ENCODE results near the gene LRRC37B.
"Not testable (repeated sequence)": the region's sequence is repeated elsewhere in the genome, so short reads cannot be mapped to it uniquely, and the experiment has no call there.

LRRC37B gene

GRCh38 chr17:32066123-32066680 is 59.0 kb downstream of the LRRC37B start:
- H3K4me1 Mint-ChIP-seq: peaks cover 12% of the 10 kb centered on the region
- not testable (repeated sequence) for H3K27ac Mint-ChIP-seq

GRCh38 chr17:32066863-32067642 is 59.9 kb downstream of the LRRC37B start:
- not testable (repeated sequence) for H3K9me3 Mint-ChIP-seq, H3K27me3 Mint-ChIP-seq, H3K4me1 Mint-ChIP-seq
- DNase-seq: peak; percentile 52 to 80
- Mint-ChIP-seq H3K27ac (peak overlapping the region; percentile 19 to 93), H3K4me3 (peak overlapping the region; percentile 55 to 62)
- ATAC-seq: peak; percentile 93

More at GRCh38 chr17:32066123-32066680, 59.0 kb downstream of the LRRC37B start:
- not testable (repeated sequence) for H3K9me3 Mint-ChIP-seq, DNase-seq, ATAC-seq, H3K27me3 Mint-ChIP-seq, H3K4me3 Mint-ChIP-seq

- H3K27me3 Mint-ChIP-seq, H3K4me1 Mint-ChIP-seq, H3K27ac Mint-ChIP-seq, ATAC-seq, DNase-seq, H3K9me3 Mint-ChIP-seq, H3K4me3 Mint-ChIP-seq: not testable (repeated sequence)
Observed at GRCh38 chr17:32069067-32069466, 61.9 kb downstream of the LRRC37B start.

- not testable (repeated sequence) for H3K9me3 Mint-ChIP-seq, H3K4me1 Mint-ChIP-seq, H3K27ac Mint-ChIP-seq, H3K27me3 Mint-ChIP-seq, H3K4me3 Mint-ChIP-seq
- ATAC-seq (peak; percentile 99), DNase-seq (peak in 1 of 2 donors; percentile 69)
Observed at GRCh38 chr17:32071961-32072360, 64.8 kb downstream of the LRRC37B start.

GRCh38 chr17:32073131-32073530 is 65.9 kb downstream of the LRRC37B start:
- H3K4me1 Mint-ChIP-seq, H3K27me3 Mint-ChIP-seq, H3K4me3 Mint-ChIP-seq, ATAC-seq, H3K27ac Mint-ChIP-seq, DNase-seq, H3K9me3 Mint-ChIP-seq: not testable (repeated sequence)

- not testable (repeated sequence) for H3K9me3 Mint-ChIP-seq, H3K4me1 Mint-ChIP-seq, H3K27me3 Mint-ChIP-seq
- DNase-seq: peak; percentile 54 to 86
- H3K4me3 Mint-ChIP-seq: peak overlapping the region; percentile 78 to 80
- ATAC-seq: peak; percentile 98
- peak overlapping the region; percentile 74 to 93 for H3K27ac Mint-ChIP-seq
Observed at GRCh38 chr17:32079753-32080152, 72.6 kb downstream of the LRRC37B start.

- peak overlapping the region; percentile 66 to 70 for H3K4me3 Mint-ChIP-seq
- peak overlapping the region; percentile 92 to 93 for H3K27ac Mint-ChIP-seq
- H3K9me3 Mint-ChIP-seq, H3K4me1 Mint-ChIP-seq, H3K27me3 Mint-ChIP-seq: not testable (repeated sequence)
- ATAC-seq (peak; percentile 29), DNase-seq (peak in 1 of 2 donors; percentile 15)
Observed at GRCh38 chr17:32083550-32083979, 76.4 kb downstream of the LRRC37B start.

GRCh38 chr17:32084003-32084941 is 77.1 kb downstream of the LRRC37B start:
- peak overlapping the region in 1 of 2 donors; percentile 70 for H3K4me3 Mint-ChIP-seq
- peak in 1 of 2 donors; percentile 19 for DNase-seq
- peak; percentile 24 for ATAC-seq
- not testable (repeated sequence) for H3K27me3 Mint-ChIP-seq, H3K4me1 Mint-ChIP-seq, H3K9me3 Mint-ChIP-seq, H3K27ac Mint-ChIP-seq

- H3K27ac Mint-ChIP-seq: peak overlapping the region; percentile 89 to 91
- peak overlapping the region; percentile 31 to 45 for H3K4me3 Mint-ChIP-seq
- not testable (repeated sequence) for DNase-seq, H3K27me3 Mint-ChIP-seq, H3K4me1 Mint-ChIP-seq, H3K9me3 Mint-ChIP-seq, ATAC-seq
Observed at GRCh38 chr17:32084942-32085829, 78.0 kb downstream of the LRRC37B start.

- H3K4me1 Mint-ChIP-seq, H3K9me3 Mint-ChIP-seq, H3K27ac Mint-ChIP-seq, H3K27me3 Mint-ChIP-seq, H3K4me3 Mint-ChIP-seq, ATAC-seq, DNase-seq: not testable (repeated sequence)
Observed at GRCh38 chr17:32086833-32087232, 79.7 kb downstream of the LRRC37B start.

- DNase-seq, H3K4me3 Mint-ChIP-seq, H3K27ac Mint-ChIP-seq: not testable (repeated sequence)
Observed at GRCh38 chr17:32092062-32092461, 84.9 kb downstream of the LRRC37B start.

GRCh38 chr17:32099686-32100085 is 92.5 kb downstream of the LRRC37B start:
- H3K4me3 Mint-ChIP-seq: no peak overlapping the region
- H3K9me3 Mint-ChIP-seq: no peaks in the 10 kb centered on the region
- DNase-seq (no peak), ATAC-seq (no peak)
- no peak overlapping the region for H3K27ac Mint-ChIP-seq
- no peaks in the 10 kb centered on the region for H3K27me3 Mint-ChIP-seq
- peaks cover 14% of the 10 kb centered on the region for H3K4me1 Mint-ChIP-seq

More at GRCh38 chr17:32092062-32092461, 84.9 kb downstream of the LRRC37B start:
- ATAC-seq, H3K27me3 Mint-ChIP-seq, H3K9me3 Mint-ChIP-seq, H3K4me1 Mint-ChIP-seq: not testable (repeated sequence)

- not testable (repeated sequence) for H3K9me3 Mint-ChIP-seq, H3K27ac Mint-ChIP-seq, H3K27me3 Mint-ChIP-seq, DNase-seq, ATAC-seq, H3K4me3 Mint-ChIP-seq
- H3K4me1 Mint-ChIP-seq: peaks cover 18% of the 10 kb centered on the region
Observed at GRCh38 chr17:32100323-32100722, 93.1 kb downstream of the LRRC37B start.

GRCh38 chr17:32100971-32101631 is 93.9 kb downstream of the LRRC37B start:
- ATAC-seq: no peak
- Mint-ChIP-seq H3K9me3 (no peaks in the 10 kb centered on the region), H3K27me3 (no peaks in the 10 kb centered on the region), H3K4me1 (peaks cover 21% of the 10 kb centered on the region), H3K27ac (no peak overlapping the region), H3K4me3 (no peak overlapping the region)
- DNase-seq: no peak

All from stimulated activated naive CD8-positive, alpha-beta T cell treated with anti-CD3 and anti-CD28 coated beads, Interleukin-15, amount 100 ng/mL, for 72 hours (primary cell).